Fibroblast of skin of left quadriceps (primary cell): ENCODE measurements around the gene SLC26A5.
A peak's percentile ranks its signal among the peaks of the same experiment; 100 is the strongest.

Source experiments
- DNase-seq, 2 experiments: peaks; one replicate each; pipeline ENCODE4 v3.0.0-alpha.2; 2013; ENCODE audit warnings: low read depth in 2 of 2

The SLC26A5 gene

GRCh38 chr7:103346396-103346795, 99.6 kb downstream of the SLC26A5 start:
- DNase-seq = no peak

- peak; percentile 84 for DNase-seq
Measured at GRCh38 chr7:103344453-103345149, 101.4 kb downstream of the SLC26A5 start, which contains the start of gene DNAJC2. DNAJC2 (minus strand) TSS chr7:103344767; CDS start chr7:103344622, 145 bp downstream.

GRCh38 chr7:103343758-103344452, 102.1 kb downstream of the SLC26A5 start:
- no peak for DNase-seq

GRCh38 chr7:103343332-103343731, 102.7 kb downstream of the SLC26A5 start:
- DNase-seq = no peak

- DNase-seq = no peak
Measured at GRCh38 chr7:103341466-103341865, 104.5 kb downstream of the SLC26A5 start.

- DNase-seq = no peak
Measured at GRCh38 chr7:103338864-103339263, 107.1 kb downstream of the SLC26A5 start.

GRCh38 chr7:103336761-103337160, 109.2 kb downstream of the SLC26A5 start:
- DNase-seq = no peak

GRCh38 chr7:103325744-103326143, 120.3 kb downstream of the SLC26A5 start:
- DNase-seq = no peak
